ENCODE results near the gene SF3B2.
"Not testable (repeated sequence)": the region's sequence is repeated elsewhere in the genome, so short reads cannot be mapped to it uniquely, and the experiment has no call there.

SF3B2 gene

GRCh38 chr11:66076561-66076960 lies 24.4 kb downstream of the SF3B2 start:
- DNase-seq: no peak

- no peak for DNase-seq
Measured at GRCh38 chr11:66077927-66078326, 25.8 kb downstream of the SF3B2 start.

- DNase-seq: not testable (repeated sequence)
Measured at GRCh38 chr11:66078949-66079348, 26.8 kb downstream of the SF3B2 start.

GRCh38 chr11:66080055-66080817 lies 28.1 kb downstream of the SF3B2 start:
- DNase-seq: no peak

- peak; percentile 8 for DNase-seq
Measured at GRCh38 chr11:66081505-66081904, 29.3 kb downstream of the SF3B2 start.

GRCh38 chr11:66082946-66083698 lies 31.0 kb downstream of the SF3B2 start:
- DNase-seq: peak; percentile 13

GRCh38 chr11:66083767-66084166 lies 31.6 kb downstream of the SF3B2 start:
- no peak for DNase-seq

- DNase-seq: no peak
Measured at GRCh38 chr11:66084821-66085475, 32.8 kb downstream of the SF3B2 start.

GRCh38 chr11:66087148-66087908 lies 35.2 kb downstream of the SF3B2 start:
- no peak for DNase-seq

GRCh38 chr11:66089067-66089466 lies 36.9 kb downstream of the SF3B2 start:
- DNase-seq: no peak

GRCh38 chr11:66090288-66090687 lies 38.1 kb downstream of the SF3B2 start:
- DNase-seq: no peak

GRCh38 chr11:66092125-66092524 lies 40.0 kb downstream of the SF3B2 start:
- DNase-seq: not testable (repeated sequence)

- not testable (repeated sequence) for DNase-seq
Measured at GRCh38 chr11:66099746-66100145, 47.6 kb downstream of the SF3B2 start.

- DNase-seq: peak; percentile 70
Measured at GRCh38 chr11:66100272-66101065, 48.3 kb downstream of the SF3B2 start.

GRCh38 chr11:66101066-66101464 lies 48.9 kb downstream of the SF3B2 start:
- no peak for DNase-seq

- no peak for DNase-seq
Measured at GRCh38 chr11:66104057-66104638, 52.0 kb downstream of the SF3B2 start.

- DNase-seq: no peak
Measured at GRCh38 chr11:66106786-66107599, 54.8 kb downstream of the SF3B2 start.

GRCh38 chr11:66107600-66108510 lies 55.7 kb downstream of the SF3B2 start:
- DNase-seq: no peak

- no peak for DNase-seq
Measured at GRCh38 chr11:66109294-66109693, 57.1 kb downstream of the SF3B2 start.

- DNase-seq: no peak
Measured at GRCh38 chr11:66111158-66111557, 59.0 kb downstream of the SF3B2 start.

Measured in eye (tissue), 1 donor.